ENCODE measurements around the gene FRMD5. TPM values are rescaled to one million over a fixed set of nuclear protein-coding genes. Genes with fewer than 3 reads are reported as not detected.

The FRMD5 gene
- total and polyA plus RNA-seq, 11 donors: 12.5 to 110 (median 55.7) TPM

GRCh38 chr15:43966646-43967045, 228.4 kb downstream of the FRMD5 start:
- Histone ChIP-seq H3K4me3 (no peak overlapping the region), H3K36me3 (no peaks in the 10 kb centered on the region), H3K27ac (no peak overlapping the region), H3K9me3 (no peaks in the 10 kb centered on the region), H3K27me3 (no peaks in the 10 kb centered on the region), H3K4me1 (peaks cover 0 to 3% (median 0%) of the 10 kb centered on the region in 12 donors)
- intact Hi-C loops (cut with DNase I): no loop called here
- no peak for DNase-seq
- ATAC-seq: no peak
- no peak for TF ChIP-seq CTCF (IDR thresholded peaks at IDR 0.05)
- TF ChIP-seq POLR2A (IDR thresholded peaks at IDR 0.05): no peak

GRCh38 chr15:43958861-43959330, 236.2 kb downstream of the FRMD5 start:
- TF ChIP-seq POLR2A (IDR thresholded peaks at IDR 0.05): no peak
- TF ChIP-seq CTCF (IDR thresholded peaks at IDR 0.05): no peak
- H3K27me3 ChIP-seq: peaks cover 0 to 7% (median 0%) of the 10 kb centered on the region in 9 donors
- H3K4me1 ChIP-seq: peaks cover 0 to 7% (median 0%) of the 10 kb centered on the region in 12 donors
- H3K9me3 ChIP-seq: no peaks in the 10 kb centered on the region
- no peak overlapping the region for H3K4me3 ChIP-seq
- ATAC-seq: peak in 3 of 4 donors; percentile 41 to 63 (median 44)
- no peaks in the 10 kb centered on the region for H3K36me3 ChIP-seq
- no peak overlapping the region for H3K27ac ChIP-seq
- WGBS, 4 donors: 42 to 59% (median 48%) methylated on average over 2 of the region's 2 CpGs
- intact Hi-C loops (cut with DNase I): no loop called here
- no peak for DNase-seq

GRCh38 chr15:43957724-43958123, 237.3 kb downstream of the FRMD5 start:
- intact Hi-C loops (cut with DNase I): no loop called here
- 73 to 87% (median 82%) methylated on average over 1 of the region's 1 CpG for WGBS, 4 donors
- no peak for ATAC-seq
- DNase-seq: no peak
- Histone ChIP-seq H3K4me3 (no peak overlapping the region), H3K27ac (no peak overlapping the region), H3K4me1 (peaks cover 0 to 7% (median 0%) of the 10 kb centered on the region in 12 donors), H3K27me3 (peaks cover 0 to 7% (median 0%) of the 10 kb centered on the region in 9 donors), H3K9me3 (no peaks in the 10 kb centered on the region), H3K36me3 (no peaks in the 10 kb centered on the region)
- no peak for TF ChIP-seq CTCF (IDR thresholded peaks at IDR 0.05)
- no peak for TF ChIP-seq POLR2A (IDR thresholded peaks at IDR 0.05)

- 87 to 96% (median 88%) methylated on average over 1 of the region's 1 CpG for WGBS, 4 donors
- DNase-seq (no peak), ATAC-seq (peak in 3 of 4 donors; percentile 51 to 74 (median 73))
- Histone ChIP-seq H3K36me3 (no peaks in the 10 kb centered on the region), H3K4me1 (peaks cover 0 to 7% (median 0%) of the 10 kb centered on the region in 12 donors), H3K9me3 (no peaks in the 10 kb centered on the region), H3K27ac (no peak overlapping the region), H3K4me3 (no peak overlapping the region), H3K27me3 (peaks cover 0 to 7% (median 0%) of the 10 kb centered on the region in 9 donors)
- TF ChIP-seq POLR2A (IDR thresholded peaks at IDR 0.05) (no peak), CTCF (IDR thresholded peaks at IDR 0.05) (no peak)
- intact Hi-C loops (cut with DNase I): loop anchor here in 1 of 10 donors (2.0 kb wide), 1 partner anchor 44 kb away; no protein-coding TSS in a partner anchor
Measured at GRCh38 chr15:43955140-43955539, 239.9 kb downstream of the FRMD5 start.
